Stimulated activated CD8-positive, alpha-beta memory T cell treated with anti-CD3 and anti-CD28 coated beads, Interleukin-7, amount 100 ng/mL, for 24 hours (primary cell): Measurements from ENCODE around the gene LHFPL4.
A peak's percentile ranks its signal among the peaks of the same experiment; 100 is the strongest.

Experiments
- DNase-seq: peaks from one replicate; pipeline ENCODE4 v3.0.0-alpha.2; 2020; ENCODE audit warnings: low read depth

Gene LHFPL4

DNA sequence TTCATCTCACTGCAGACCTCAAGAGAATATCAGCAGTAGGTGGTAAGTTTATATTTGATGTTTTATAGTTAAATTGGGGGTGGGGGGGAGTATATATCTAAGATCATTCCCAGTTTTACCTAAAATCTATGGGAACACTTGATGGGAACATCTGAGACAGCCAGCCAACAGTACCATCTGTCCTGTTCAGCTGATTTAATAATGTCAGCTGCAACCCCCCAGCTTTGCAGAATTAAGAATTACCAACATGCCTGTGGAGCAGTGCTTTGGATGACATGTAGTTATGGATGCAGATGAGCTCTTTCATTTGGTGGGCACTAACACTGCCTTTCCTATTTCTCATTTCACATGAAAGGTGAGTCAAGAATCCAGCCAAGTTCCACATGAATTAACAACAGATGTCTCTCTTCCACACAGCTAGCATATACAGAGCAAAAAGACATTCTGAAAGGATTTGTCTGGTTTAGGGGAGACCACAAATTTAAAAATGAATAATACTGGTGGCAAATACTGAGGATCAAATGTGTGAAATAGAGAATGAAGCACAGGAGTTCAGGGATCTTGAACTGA is 80.0 kb downstream of the LHFPL4 start:
- no peak for DNase-seq

DNA sequence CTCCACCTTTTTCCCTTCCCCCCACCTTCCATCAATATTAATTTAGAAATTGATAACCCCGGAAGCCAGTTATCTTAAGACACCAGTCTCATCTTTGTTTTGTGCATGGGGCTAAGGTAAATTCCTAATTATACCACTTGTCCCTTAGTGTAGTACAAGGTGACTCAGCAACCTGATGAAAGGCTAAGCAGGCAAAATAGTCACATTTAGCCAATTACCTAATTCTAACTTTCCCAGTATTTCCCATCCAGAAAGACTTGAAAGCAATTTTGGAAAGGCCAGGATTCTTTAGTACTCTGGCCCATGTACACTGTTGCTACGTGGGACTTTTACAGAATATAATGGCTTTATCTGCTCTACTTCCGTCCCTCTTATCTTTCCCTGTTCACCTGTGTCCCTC is 83.6 kb downstream of the LHFPL4 start:
- no peak for DNase-seq

DNA sequence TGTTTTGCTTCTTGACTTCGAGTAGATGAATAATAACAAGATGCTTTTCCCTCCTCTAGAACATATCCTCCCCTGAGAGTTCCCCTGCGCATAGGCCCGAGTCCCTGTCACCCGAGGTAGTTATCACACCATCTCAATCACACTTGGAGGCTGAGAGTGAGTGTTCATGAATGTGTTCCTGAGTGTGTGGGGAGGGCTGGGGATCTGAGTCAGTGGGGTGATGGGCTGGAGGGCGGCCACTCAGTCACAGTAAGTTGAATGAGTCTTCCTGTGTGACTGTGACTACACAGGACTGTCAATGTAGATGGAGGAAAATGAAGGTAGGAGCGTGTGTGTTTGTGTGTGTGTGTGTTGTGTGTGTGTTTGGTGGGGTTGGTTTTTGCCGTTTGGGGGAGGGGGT is 85.2 kb downstream of the LHFPL4 start:
- DNase-seq = peak; percentile 6

DNA sequence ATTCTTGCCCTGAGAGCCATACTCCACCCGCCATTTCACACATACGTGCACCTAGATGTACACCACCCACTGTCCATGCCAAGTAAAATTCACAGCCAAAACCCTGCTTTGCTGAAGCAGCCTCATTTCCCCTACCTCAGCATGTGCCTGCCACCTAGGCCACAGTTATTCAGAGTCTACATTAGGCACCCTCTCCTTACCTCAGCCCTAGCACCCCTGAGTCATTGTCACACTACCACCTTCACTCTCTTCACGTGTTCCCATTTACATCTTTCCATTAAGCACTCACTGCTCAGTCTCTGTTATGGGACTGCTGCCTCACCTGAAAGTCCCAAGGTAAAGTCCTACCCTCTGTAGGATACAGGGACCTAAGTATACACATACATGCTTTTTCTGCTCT is 86.2 kb downstream of the LHFPL4 start:
- no peak for DNase-seq

DNA sequence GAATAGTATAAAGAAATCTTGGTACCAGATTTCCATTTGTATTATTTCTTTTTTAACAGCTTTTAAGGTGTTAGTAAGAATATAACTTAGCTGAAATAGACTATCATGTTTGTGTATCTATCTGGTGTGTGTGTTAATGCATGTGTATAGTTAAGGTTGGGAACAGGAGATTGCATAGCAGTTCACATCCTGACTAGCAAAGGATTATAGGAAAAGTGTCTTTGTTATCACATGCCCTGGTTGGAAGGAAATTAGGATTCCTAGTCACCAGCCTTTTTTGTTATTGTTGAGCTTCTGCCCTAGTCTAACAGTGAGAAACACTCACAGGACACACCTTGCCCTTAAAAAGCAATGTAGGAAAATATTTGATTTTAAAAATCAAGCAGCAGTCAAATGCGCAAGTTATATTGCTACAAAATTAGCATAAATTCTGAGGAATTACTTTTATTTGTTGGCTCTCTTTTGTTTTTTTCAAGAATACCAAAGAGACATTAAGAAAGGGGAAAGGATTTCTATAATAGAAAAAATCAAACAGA is 98.0 kb downstream of the LHFPL4 start:
- DNase-seq = no peak

DNA sequence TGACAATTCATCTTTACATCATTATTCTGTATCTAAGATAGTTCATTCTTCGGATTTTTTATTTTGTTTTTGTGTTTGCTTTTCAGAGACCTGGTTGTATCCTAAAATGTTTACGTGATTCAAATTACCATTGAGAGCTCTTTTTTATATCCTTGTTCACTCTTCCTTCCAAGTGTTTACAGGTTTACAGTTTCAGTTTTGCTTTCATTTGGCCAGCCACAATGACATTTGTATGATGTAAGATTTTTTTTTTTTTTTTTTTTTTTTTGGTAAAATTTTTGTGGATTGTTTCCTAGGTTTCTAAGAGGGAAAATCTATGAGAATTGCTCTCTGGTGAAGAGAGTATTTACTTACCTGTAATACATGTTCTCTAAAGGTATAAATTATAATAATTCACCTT is 101.2 kb downstream of the LHFPL4 start:
- DNase-seq = no peak

DNA sequence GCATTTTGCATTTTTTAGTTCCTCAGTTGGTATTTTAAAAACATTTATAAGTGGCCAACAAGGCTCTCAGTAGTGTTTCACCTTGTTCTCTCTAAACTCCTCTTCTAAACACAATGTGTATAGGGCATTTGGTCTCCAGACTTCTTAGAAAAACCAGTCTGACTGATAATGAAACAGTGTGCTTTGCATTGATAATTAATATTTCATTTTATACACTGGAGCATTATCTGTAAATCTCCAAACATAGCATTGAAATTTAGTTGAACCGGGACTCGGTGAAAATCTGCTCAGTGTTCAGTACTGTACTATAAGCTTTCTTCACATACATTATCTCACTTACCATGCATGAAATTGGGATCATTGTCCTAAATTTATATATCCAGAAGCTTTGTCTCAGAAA is 102.6 kb downstream of the LHFPL4 start:
- DNase-seq = no peak

DNA sequence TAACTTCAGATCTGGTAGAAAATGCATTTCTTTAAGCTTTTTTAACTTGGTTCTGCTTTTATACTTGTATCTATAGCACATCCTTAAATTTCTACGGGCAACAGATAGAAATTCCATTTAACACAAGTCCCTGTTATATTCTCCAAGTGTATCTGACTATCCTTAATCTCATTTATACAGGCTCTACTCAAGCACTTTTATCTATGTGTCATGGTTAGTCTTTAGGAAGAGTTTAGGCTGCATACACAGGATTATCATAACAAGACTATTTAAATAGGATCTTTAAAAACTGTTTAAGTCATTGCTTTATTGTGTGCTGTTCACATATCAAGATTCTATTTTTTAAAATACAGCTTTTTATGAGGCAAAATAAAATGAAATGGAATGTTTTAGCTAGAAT is 103.5 kb downstream of the LHFPL4 start:
- DNase-seq = no peak

DNA sequence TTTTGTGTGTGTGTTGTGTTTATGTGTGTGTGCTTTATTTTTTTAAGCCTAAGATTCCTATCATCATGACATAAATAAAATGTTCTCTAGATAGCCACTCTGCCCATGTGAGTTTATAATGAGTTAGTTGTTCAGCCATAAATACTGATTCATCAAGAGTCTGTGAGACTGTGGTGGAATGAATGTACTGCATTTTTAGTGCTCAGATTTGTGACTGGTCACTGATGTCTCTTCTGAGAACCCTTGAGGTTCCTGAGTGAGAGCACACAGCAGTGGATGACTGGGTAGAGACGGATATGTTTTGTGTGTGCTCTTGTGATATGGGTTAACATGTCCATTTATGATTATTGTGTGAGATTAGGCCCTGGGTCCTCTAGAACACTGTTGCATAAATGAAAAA is 105.0 kb downstream of the LHFPL4 start:
- DNase-seq = no peak
